ENCODE measurements around the gene TCAIM.

DNA sequence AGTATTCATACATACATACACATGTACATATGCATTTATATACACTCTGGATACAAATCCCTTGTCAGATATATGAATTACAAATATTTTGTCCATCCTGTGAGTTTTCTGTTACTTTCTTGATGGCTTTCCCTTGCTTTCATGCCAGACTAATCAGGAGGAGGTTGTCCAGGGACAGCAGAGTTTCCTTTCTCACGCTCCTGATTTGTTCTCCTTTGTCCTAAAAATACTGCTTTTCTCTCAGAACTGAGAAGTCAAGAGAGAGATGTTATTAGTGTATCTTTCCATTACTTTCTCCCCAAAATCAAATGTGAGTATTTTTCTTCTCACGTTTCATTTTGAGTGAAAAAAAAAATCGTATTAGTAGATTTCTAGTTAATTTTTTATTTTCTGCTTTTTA, 12.1 kb upstream of the TCAIM start:
- TF ChIP-seq YY1 (IDR thresholded peaks at IDR 0.05; ENCODE audit: insufficient read depth, insufficient read length): no peak
- no peak for TF ChIP-seq SUZ12 (IDR thresholded peaks at IDR 0.05; ENCODE audit: extremely low read depth, insufficient read depth, insufficient read length)

All from NT2/D1 (cell line).